ENCODE results near the gene CCDC178. TPM values are rescaled to one million over a fixed set of nuclear protein-coding genes. Genes with fewer than 3 reads are reported as not detected.

Gene CCDC178
- total RNA-seq, 1 donor, result 0.43 TPM

DNA sequence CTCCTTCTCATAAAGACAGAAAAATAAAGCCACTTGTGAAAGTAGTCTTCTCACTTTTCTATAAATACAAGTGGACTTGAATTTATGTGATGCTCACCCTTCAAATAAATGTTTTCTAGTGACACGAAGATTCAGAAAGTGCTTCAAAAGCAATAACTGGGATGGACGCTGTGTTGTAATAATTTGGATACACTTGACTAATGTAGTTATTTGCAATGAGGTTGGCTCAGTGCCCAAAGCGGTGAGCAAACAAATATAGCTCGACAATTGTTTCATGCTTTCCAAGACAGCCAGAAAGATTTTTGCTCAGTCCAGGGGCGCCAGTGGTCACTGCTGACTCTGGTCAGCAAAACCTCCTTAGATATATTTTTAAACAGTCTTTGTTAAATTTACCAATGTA is 389.1 kb downstream of the CCDC178 start:
- H3K4me3 ChIP-seq (ENCODE audit: low read depth, low read length), result no peak overlapping the region
- TF ChIP-seq CTCF (IDR thresholded peaks at IDR 0.05; ENCODE audit: insufficient read depth, low read depth, low read length), result no peak
- DNase-seq (ENCODE audit: low read depth), result peak; percentile 9

DNA sequence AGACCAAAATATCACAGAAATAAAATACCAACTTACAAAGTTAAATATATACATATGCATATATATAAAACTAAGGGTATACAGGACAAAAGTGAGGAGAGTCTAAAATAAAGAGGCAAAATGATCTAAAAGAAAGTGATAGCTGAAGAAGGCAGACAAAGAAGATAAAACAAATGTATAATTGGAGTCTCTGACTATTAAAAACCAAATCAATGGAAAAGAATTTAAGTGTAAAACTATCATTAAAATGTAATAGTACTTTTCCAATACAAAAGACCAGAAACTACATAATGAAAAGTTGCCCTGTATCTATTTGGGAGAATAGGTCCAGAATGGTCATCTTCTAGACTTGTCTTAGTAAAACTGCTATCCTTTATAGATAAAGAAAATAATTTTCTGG is 400.3 kb downstream of the CCDC178 start:
- DNase-seq (ENCODE audit: low read depth), result no peak
- TF ChIP-seq CTCF (IDR thresholded peaks at IDR 0.05; ENCODE audit: insufficient read depth, low read depth, low read length), result no peak
- H3K4me3 ChIP-seq (ENCODE audit: low read depth, low read length), result no peak overlapping the region

- DNase-seq (ENCODE audit: low read depth), result peak; percentile 64
- no peak overlapping the region for H3K4me3 ChIP-seq (ENCODE audit: low read depth, low read length)
- no peak for TF ChIP-seq CTCF (IDR thresholded peaks at IDR 0.05; ENCODE audit: insufficient read depth, low read depth, low read length)
Observed at GRCh38 chr18:33034945-33035344, 405.6 kb downstream of the CCDC178 start.

DNA sequence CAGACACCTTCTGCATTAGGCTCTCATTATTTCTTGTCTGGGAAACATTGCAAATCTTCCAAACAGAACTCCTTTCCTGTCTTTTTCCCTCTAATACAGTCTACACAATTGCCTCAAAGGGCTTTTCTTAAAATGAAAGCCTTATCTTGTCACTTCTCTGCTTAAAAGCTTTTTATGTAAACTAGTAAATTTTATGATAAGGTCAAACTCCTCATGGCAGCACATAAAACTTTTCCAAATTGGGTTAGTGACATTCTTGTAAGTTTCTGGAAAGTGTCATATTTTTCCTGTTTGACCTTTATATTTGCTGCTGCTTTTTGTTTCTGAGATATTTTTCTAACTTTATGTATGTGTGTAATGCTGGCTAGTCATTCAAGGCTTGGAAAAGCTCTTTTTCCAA is 406.3 kb downstream of the CCDC178 start:
- no peak for TF ChIP-seq CTCF (IDR thresholded peaks at IDR 0.05; ENCODE audit: insufficient read depth, low read depth, low read length)
- peak; percentile 51 for DNase-seq (ENCODE audit: low read depth)
- no peak overlapping the region for H3K4me3 ChIP-seq (ENCODE audit: low read depth, low read length)

- no peak for TF ChIP-seq CTCF (IDR thresholded peaks at IDR 0.05; ENCODE audit: insufficient read depth, low read depth, low read length)
- DNase-seq (ENCODE audit: low read depth), result no peak
- H3K4me3 ChIP-seq (ENCODE audit: low read depth, low read length), result no peak overlapping the region
Observed at GRCh38 chr18:33022370-33022769, 418.2 kb downstream of the CCDC178 start.

DNA sequence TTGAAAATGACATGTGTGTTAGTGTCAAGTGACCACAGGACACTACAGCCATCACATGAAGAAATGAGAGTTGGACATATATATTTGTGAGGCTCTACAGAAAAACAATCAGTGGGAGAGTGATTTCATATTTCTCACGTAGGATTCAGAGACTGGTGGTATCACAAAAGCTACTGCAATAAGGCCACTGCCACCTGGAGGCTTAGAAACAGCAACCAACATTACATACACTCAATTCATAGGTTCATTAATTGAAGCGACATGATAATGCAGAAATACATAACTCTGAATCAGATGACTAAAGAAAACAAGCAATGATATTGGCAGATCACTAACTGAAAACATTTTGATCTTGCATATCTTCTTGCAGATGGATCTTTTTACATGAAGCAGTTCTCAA is 419.6 kb downstream of the CCDC178 start:
- no peak for DNase-seq (ENCODE audit: low read depth)
- TF ChIP-seq CTCF (IDR thresholded peaks at IDR 0.05; ENCODE audit: insufficient read depth, low read depth, low read length), result no peak

DNA sequence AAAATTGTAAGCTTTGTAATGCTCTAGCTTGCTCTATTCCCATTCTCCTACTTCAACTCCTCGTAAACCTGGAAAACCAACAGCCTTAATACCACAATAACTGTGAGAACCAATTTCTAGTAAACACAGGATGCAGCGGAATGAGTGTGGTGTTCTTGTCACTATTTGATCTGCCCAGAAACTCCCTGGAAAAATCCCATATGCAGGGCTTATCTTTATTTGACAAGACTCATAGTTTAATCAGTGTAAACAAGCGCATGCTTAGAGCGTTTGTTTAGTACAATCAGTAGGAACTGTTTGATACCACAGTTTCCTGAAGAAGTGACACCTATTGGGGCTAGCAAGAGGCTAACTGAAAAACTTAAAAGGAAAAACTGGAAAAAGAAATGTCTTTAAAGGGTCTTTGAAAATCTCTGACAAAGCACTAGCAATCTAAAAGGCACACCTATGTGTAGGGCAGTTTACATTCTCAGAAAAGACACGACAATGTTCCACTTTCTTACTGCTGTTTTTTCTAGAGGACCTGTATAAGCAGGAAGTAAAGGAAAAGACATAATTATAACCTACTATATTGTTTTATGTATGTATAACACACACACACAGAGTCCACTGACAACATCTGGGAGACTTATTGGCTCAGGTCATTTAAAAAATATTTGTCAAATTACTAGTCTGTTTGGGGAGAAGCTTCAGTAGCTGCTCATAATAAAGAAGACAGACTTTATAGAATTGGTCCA is 426.3 kb downstream of the CCDC178 start:
- DNase-seq (ENCODE audit: low read depth), result peak; percentile 85
- H3K4me3 ChIP-seq (ENCODE audit: low read depth, low read length), result no peak overlapping the region
- no peak for TF ChIP-seq CTCF (IDR thresholded peaks at IDR 0.05; ENCODE audit: insufficient read depth, low read depth, low read length)

More for the DNA sequence above, 419.6 kb downstream of the CCDC178 start:
- H3K4me3 ChIP-seq (ENCODE audit: low read depth, low read length), result no peak overlapping the region

Measured in fibroblast of villous mesenchyme (primary cell).